GM04503 (cell line): Measurements from ENCODE around the gene DNAL4.
A peak's percentile ranks its signal among the peaks of the same experiment; 100 is the strongest.

Source experiments
- DNase-seq: peaks from one replicate; pipeline ENCODE4 v3.0.0-alpha.2; 2012; ENCODE audit warnings: low read depth

DNAL4 gene

DNA sequence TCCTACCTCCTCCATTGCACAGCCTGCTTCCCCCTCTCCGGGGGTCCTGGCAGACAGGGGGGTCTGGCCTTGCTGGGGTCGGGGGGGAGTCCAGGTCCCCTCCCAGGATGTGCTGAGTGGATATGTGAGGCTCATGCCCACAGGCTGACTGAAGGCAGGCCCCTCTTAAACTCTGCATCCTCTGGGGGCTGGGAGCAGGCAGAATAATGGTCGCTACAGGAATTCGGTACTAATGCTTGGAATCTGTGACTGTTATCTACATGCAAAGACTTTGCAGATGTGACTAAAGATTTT, 36.5 kb downstream of the DNAL4 start:
- no peak for DNase-seq

DNA sequence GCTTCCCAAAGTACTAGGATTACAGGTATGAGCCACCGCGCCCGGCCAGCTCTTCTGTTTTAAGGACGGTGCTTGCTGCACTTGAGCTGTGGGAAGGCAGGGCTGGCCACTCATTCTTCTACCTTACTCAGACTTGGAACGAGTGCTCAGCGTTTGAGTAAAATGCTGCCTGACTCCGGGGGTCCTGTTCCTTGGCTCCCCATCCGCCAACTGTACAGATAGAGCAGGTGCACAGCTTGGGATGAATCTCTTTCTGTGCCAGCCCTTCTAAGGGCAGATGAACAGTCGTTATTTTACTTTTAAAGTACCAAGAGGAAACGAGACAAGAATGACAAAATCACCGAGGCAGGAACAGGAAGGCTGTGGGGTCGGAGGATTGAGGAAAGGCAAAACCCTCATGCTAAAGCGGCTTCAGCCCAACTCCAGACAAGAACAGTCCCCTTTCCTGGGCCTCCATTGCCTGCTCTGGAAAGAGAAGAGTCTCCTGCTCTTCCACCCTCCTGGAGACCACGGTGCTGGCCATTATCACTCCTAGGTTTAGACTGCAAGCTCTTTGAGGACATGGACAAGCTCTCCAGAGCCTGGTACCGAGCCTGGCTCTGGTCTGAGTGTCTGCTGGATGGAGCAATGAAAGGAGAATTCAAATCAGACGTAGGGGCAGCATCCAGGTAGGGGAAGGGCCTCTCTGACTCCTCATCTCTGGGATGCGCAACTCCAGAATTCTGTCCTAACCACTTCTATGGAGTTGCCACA, 37.1 kb downstream of the DNAL4 start:
- no peak for DNase-seq

DNA sequence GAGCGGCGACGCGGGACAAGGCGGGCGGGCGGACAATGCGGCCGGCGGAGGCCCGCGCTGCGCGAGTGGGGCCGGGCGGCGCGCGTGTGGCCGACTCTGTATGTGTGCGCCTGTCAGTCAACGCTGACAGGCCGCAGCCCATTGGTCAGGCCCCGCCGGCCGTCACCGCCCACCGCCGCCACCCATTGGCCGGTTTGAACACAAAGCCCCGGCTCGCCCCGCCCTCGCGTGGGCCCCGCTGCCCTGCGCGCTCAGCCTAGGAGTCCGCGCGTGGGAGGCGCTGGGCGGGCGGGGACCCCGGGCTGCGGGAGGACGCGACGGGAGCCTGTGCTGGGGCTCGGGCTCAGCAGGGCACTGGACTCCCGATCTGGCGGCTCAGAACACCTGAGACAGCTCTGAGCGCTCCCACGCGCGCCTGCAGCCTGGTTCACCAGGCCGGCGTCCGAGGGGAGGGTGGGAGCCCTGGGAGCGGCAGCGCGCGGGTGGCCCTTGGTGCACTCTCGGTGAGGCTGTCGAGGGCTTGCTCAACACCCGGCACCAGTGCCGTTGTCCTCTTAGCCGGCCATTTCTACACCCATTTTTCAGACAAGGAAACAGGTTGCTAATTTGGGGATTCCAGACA, 37.9 kb downstream of the DNAL4 start, which contains the start of gene SUN2:
TSS of gene SUN2 (minus strand) at position 88 of the 622 bp plus-strand sequence. CDS start 3,370 bp downstream, outside the sequence.
- no peak for DNase-seq

DNA sequence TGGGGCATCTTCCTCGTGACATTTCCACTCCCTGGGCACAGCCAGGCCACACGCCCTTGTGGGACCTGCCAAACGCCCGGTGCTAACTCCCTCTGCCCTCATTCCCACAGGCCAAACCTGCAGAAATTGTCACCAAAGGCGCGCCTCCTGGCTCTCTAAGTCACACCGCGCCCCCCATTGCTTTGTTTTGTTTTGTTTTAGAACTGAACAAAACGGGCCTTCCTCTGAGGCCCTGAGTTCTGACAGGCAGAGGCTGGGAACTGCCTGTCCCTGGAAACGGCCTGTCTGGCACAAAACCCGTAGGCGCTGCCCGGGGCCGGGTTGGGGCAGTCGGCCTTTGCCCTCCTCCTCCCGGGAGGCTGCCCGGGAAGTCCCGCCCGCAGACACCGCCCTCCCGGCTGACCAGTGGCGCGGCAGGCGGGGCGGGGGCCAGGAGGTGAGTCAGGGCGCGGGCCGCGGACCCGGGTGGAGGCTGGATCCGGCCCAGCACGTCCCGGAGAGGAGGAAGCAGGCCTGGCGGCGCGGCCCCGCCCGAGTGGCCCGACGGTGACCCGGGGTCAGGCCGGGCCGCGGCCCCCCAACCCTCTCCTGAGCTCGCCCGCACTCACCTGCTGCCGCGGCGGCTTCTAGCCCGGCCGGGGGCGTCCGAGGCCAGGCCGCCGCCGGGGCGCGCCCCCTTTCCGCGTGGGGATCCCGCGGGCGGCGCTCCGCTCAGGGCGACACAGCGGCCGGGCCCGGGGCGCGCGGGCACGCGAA, 38.6 kb downstream of the DNAL4 start:
- peak; percentile 45 for DNase-seq

DNA sequence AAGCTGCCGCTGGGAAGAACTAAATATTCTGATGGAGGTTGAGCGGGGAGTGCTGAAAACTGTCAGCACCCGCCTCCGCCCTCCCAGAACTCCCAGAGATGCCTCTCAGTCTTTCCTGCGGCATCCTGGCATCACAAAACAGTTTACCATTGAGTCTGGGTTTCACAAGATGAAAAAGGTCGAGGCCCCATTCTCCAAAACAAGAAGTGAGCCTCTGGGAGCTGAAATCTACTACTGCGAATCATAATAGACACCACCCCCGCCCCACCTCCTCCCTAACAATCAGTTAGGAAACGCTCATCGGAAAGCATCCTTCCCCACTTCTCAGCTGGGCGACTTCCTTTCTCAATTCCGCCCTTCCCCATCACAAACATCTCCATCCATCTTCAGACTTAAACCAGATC, 39.2 kb downstream of the DNAL4 start:
- DNase-seq: no peak

DNA sequence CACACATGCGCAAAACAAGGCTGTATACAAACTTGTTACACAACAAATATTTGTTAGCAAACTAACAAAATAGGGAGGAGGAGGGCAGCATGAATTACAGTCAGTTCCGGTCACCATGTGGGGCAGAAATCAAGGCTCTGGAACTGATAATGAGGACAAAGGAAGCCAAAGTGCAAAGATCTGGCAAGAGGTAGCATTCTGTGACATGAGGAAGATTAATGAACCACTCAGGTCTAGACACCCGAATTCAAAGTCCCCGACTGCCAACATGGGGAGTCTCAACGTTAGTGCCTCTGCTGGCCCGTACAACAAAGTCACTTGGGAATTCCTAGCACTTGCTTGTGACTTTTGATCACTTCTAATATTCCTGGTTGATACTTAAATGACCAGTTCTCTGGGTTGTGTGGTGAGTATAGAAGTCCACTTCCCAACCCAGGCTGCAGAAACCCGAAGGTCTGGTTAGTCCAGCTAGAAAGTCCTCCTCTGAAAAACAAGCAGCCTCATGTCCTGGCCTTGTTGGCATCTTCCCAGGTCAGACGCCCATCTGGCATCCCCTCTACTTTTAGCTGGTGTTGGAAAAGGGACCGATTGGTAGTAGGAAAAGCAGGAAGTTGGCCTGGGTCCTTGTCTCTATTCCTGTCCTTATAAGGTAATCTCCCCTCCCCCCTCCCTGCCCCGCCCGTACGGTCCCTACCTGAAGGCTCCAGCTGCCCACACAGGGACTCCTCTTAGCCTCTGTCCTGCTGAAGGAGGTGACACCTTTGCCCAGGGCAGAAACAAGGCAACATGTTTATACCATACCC, 39.8 kb downstream of the DNAL4 start:
- DNase-seq: no peak

DNA sequence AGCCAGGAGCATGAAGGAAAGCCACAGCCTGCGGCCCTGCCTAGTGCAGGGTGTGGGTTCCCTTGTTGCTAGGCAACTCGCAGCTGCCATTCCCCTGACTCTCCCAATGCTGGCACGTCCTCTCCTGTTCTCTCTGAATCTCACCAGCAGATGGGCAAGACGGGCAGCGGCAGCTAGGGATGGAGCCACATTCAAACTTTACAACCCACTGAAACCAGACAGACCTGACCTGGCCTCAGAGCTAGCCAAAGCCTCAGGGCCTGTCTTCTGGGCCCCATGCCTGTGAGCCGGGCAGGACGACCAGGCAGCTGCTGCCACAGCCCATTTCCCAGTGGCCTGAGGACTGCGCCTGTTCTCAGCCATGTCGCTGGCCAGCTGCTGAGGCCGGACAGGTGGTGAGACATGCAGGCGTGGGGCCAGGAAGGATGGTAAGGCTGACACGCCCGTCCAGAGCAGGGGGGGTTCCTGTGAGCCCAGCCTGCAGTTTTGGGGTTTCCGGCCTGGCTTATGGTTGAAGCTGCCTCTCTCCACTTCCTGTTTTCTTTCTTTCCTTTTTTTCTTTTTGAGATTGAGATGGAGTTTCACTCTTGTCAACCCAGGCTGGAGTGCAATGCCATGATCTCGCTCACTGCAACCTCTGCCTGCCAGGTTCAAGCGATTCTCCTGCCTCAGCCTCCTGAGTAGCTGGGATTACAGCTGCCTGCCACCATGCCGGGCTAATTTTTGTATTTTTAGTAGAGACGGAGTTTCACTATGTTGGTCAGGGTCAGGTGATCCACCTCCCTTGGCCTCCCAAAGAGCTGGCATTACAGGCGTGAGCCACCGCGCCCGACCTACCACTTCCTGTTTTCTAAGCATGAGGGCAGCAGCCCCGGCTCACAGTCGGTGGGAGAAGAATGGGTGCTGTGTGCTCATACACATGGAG, 42.3 kb downstream of the DNAL4 start:
- no peak for DNase-seq

DNA sequence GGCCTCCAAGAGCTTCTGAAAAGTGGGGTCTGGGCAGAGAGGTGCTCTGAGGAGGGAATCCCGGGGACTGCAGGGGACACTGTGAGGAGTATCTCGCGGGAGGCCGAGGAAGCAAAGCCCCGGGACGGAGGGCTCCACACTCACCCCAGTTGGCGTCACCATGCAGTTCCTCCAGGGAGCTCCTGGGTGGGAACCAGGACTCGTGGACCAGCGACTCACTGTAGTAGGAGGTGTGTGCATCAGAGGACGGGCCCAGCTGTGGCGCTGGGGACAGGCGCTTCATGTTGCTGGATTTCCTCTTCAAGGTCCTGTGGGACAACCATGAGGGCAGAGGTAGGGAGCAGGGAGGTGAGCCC, 42.9 kb downstream of the DNAL4 start:
- no peak for DNase-seq

DNA sequence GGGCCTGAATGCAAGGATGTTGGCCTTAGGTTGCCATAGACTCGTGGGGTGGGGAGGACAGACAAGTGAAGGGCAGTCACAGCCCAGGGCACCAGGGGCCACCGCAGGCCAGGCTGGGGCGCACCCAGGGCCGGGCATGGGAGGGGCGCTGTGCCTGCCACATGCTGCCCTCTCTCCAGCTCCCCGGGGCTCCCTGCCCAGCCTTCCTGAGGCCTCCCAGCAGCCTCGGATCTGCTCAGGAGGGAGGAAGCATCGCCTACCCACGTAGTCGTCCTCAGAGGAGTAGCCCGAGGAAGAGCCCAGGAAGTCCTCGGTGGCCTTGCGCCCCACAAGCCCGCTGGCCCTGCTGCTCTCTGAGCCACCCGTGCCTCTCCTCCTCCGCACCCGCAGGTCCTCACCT, 43.3 kb downstream of the DNAL4 start:
- no peak for DNase-seq

DNA sequence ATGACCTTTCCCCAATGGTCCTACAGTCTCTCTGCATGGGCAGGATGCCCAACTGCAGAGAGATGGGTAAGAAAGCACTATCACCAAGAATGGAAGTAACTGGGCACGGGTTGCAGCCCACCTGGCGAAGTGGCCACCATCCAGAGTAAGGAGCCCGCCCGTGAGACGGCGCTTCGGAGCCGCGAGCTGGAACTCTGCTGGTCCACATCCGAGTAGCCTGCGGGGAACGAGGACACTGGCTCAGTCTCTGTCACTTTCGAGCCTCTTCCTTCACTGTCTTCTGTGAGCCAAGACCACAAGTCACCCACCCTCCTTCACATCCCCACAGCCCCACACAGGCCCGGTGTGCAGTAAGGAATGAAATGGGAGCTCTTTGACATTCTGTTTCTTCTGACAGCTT, 43.8 kb downstream of the DNAL4 start:
- DNase-seq: no peak

DNA sequence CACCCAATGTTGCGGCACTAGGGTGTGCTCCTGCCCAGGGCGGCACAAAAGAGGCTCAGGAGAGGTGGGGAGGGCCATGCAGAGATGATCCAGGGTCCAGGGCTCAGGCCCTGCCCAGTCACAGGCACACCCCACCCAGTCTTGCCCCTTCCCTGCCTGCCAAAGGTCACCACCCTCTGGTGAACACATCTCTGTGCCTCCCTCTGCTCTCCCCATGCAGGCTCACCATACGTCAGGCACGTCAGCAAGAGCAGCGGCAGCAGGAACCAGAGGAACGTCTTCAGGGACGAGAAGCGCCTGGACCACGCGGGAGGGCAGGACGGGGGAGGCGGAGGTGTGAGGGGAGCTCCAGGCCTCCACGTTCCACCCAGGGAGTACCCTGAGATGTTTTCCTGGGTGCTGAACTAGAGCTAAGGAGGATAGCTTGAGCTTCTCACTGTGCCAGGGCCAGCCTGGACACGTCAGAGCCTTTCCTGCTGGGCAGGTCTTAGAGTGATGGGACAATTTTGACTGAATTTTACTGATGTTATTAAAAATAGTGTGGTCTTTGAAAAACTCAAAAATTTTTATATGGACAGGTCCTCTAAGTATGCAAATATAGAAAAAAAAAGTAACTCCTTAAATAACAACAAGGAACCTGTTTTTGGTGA, 45.3 kb downstream of the DNAL4 start:
- no peak for DNase-seq

DNA sequence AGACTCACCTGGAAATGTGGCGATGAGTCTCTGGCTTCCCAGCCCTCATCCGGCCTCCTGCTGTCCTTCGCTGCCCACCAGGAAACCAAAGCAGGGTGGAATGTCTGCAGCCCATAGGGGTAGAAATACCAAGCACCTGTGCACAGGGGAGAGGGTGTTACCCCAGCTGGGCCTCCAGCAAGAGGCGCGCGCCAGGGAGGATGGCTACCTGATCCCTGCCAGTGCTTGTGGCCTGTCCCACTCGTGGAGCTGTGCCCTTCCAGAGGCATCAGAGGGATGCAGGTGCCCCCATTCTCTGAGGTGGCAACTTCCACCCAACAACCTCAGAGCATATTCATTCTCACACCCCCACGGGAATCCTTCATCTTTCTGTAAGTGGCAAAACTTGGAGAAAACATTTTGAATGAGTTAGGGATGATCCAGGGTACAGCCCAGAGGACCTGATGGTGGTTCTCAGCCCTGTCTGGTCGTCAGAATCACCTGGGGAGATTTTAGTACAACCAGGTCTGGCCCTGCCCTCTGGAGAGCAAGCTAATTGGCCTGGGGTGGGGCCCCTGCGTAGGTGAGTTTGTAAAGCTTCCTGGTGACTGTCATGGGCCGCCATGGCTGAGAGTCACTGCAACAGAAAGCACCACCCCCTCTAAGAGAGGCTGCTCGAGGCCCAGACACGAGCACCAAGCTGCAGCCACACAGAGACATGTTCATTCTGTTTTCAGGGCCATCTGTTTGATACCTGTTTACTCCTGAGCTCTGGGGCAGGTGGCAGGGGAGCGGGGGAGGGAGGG, 48.1 kb downstream of the DNAL4 start:
- no peak for DNase-seq

DNA sequence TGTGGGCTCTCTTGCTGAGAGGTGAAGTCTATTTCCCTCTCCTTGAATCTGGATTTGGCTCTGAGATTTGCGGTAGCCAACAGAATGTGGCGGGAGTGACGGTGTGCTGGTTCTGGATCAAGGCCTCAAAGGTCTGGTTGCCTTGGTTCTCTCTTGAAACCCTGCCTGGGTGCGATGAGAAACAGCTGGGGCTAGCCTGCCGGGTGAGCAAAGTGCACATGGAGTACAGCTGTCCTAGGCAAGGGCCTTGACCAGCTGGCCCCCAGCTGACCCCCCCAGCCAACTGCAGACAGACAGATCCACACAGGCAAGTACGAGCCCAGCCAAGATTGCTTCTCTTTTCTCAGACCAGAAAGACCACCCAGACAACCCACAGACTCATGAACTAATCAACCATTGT, 49.0 kb downstream of the DNAL4 start:
- DNase-seq: no peak

DNA sequence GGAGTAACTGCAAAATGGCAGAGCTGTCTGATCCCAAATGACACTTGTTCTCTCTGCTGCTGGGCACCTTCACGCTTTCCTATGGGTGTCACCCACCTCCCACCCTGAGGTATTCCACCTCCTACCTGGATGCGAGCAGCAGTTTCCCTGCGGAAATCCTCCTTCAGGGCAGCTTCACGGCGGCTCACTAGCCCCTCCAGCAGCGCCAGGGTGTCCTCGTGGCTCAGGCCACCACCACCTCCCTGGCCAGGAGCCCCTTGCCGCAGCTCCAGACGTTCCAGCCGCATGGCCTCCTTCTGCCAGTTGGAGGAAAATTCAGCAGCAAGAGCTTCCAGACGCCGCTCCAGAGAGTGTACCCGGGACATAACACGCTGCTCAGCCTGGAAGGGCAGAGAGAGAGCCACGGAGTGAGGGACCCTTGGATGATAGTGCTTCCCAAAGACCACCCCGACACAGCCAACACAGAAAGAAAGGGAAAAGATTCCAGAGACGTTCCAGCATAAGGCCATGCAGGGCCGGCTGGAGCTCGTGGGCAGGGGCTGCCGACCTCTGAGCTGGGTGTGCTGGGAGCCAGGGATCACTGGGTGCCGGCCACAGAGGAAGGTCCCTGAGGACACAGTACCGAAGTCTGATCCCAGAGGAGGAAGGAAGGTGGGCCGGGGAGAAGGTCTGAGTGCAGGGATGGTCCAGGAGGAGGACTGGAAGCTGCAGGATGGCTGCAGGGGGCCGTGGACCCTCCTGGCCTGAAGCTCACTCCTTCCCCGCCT, 51.6 kb downstream of the DNAL4 start:
- no peak for DNase-seq

DNA sequence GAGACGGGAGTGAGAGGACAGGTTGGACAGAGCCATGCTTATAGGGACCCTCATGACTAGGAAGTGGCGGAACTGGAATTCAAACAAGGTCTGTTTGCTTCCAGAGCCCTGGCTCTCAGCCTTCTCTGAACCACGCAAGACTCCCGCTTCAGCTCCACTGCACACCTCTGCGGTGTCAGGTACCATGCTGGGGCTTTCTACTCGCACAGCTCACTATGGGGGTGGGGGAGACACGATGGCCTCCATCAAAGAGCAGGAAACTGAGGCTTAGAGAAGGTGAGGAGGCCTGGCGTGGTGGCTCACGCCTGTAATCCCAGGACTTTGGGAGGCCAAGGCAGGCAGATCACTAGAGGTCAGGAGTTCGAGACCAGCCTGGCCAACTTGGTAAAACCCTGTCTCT, 52.4 kb downstream of the DNAL4 start:
- DNase-seq: no peak

DNA sequence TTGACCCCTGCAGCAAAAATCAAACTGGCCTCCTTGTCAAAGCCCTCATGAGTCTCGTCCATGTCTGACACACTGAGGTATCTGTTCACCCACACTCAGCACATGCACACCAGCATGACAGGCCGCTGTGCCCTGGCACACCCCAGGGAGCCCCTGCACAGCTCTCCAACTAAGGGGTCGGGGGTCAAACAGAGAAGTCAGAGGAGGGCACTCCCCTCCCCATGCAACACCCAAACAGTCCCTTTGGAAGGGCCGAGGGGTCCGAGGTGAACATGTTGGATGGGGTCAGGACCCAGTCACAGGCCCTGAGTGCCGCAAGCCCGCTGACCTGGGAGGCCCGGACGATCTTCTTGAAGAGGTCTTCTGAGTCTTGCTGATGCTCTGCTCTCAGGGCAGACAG, 52.8 kb downstream of the DNAL4 start:
- no peak for DNase-seq

DNA sequence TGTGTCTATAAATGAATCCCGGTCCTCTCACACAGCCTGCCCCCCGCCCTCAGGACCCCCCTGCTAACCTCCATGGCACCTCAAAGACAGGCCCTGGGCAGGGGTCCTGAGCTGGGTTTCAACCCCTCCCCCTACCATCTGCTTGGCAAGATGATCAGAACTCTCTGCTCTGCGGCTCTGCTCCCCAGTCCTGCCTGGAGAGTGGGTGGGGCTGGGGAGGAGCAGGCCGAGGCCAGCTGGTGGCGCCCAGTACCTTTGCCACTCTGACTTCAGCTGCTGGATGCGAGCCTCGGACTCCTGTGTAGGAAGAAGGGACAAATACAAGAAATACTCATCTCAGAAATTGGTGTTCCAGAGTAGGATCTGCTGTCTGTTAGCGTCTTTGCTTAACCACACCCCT, 53.2 kb downstream of the DNAL4 start:
- no peak for DNase-seq

DNA sequence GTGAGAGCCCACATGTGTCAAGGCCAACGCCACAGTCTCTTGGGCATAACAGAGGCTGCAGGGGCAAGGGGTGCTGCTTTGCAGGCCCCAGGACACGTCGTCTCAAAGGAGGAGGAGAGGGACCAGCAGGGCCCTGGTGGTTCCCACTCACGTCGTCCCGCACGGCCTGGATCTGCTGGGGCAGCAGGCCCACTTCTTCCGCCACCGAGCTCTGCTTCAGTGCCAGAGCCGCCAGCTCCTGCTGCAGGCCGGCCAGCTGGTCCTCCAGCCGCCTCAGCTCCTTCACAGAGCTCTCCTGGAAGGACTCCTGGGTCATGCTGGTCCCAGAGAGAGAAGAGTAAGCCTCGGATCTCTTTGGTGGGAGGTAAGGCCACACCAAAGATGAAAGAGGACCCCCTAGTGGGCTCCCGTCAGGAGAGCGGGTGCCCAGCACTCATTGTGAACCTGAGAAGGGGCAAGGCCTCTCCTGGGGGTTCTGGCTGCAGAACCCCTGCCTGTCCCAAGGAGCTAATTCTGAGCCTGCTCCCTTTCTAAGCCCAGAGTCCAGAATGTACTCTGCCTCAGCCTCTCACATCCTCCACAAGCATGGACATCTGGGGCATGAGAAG, 53.7 kb downstream of the DNAL4 start:
- DNase-seq: no peak
